ENCODE data around the gene ACAD10. TPM values are rescaled to one million over a fixed set of nuclear protein-coding genes. Genes with fewer than 3 reads are reported as not detected.
A peak's percentile ranks its signal among the peaks of the same experiment; 100 is the strongest.

The ACAD10 gene
- total RNA-seq, 2 donors from 2014 or later: 37.0 to 42.6 TPM

DNA sequence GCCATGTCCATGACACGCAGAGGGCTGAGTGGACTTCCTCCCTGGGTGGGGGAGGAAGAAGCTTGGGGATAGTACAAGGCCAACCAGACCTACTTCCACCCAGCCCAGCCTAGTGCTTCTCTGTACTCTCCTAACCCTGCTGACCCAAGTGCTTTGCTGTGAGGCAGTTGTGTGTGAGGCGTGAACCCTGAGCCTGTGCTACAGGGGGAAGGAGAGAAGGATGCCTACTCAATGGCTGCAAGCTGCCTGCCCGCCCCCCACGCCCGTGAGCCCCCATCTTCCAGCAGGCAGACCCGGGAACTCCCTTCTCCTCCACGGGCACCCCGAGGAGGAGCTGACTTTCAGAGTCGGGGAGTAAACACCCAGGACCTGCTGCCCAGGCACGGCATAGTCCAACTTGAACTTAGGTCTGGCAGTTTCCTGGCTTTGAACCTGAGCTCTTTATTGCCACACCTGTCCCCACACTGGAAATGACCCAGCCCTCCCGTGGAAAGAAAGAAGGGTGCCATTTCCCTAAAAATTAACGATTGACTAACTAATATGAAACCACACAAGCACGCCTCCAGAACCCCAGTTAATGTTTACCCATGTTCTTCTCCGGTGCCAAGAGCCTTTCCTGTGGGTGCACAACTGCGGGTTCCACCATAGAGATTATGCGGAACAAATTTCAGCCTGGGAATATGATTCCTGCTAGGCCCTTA lies 91.6 kb downstream of the ACAD10 start:
- Histone ChIP-seq H3K27ac (peak overlapping the region; percentile 89), H3K9me3 (no peaks in the 10 kb centered on the region), H3K36me3 (no peaks in the 10 kb centered on the region), H3K27me3 (no peaks in the 10 kb centered on the region), H3K9ac (ENCODE audit: low read depth in 2 of 2, low read length in 2 of 2) (peak overlapping the region; percentile 67 to 72), H3K4me1 (peaks cover 44% of the 10 kb centered on the region), H3K4me3 (no peak overlapping the region)
- TF ChIP-seq, protein P1, sequence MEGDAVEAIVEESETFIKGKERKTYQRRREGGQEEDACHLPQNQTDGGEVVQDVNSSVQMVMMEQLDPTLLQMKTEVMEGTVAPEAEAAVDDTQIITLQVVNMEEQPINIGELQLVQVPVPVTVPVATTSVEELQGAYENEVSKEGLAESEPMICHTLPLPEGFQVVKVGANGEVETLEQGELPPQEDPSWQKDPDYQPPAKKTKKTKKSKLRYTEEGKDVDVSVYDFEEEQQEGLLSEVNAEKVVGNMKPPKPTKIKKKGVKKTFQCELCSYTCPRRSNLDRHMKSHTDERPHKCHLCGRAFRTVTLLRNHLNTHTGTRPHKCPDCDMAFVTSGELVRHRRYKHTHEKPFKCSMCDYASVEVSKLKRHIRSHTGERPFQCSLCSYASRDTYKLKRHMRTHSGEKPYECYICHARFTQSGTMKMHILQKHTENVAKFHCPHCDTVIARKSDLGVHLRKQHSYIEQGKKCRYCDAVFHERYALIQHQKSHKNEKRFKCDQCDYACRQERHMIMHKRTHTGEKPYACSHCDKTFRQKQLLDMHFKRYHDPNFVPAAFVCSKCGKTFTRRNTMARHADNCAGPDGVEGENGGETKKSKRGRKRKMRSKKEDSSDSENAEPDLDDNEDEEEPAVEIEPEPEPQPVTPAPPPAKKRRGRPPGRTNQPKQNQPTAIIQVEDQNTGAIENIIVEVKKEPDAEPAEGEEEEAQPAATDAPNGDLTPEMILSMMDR (IDR thresholded peaks at IDR 0.05): no peak
- DNase-seq: peak; percentile 86
- intact Hi-C loops (cut with DNase I): no loop called here

- intact Hi-C loops (cut with DNase I): no loop called here
- H3K4me3 ChIP-seq: no peak overlapping the region
- peaks cover 22% of the 10 kb centered on the region for H3K4me1 ChIP-seq
- no peaks in the 10 kb centered on the region for H3K27me3 ChIP-seq
- no peaks in the 10 kb centered on the region for H3K9me3 ChIP-seq
- H3K9ac ChIP-seq (ENCODE audit: low read depth in 2 of 2, low read length in 2 of 2): peak overlapping the region in 1 of 2 donors; percentile 75
- peaks cover 16% of the 10 kb centered on the region for H3K36me3 ChIP-seq
- TF ChIP-seq, protein P1 (IDR thresholded peaks at IDR 0.05): no peak
- H3K27ac ChIP-seq: peak overlapping the region; percentile 67
- peak; percentile 74 for DNase-seq
Measured at GRCh38 chr12:111780166-111780565, 94.3 kb downstream of the ACAD10 start.

DNA sequence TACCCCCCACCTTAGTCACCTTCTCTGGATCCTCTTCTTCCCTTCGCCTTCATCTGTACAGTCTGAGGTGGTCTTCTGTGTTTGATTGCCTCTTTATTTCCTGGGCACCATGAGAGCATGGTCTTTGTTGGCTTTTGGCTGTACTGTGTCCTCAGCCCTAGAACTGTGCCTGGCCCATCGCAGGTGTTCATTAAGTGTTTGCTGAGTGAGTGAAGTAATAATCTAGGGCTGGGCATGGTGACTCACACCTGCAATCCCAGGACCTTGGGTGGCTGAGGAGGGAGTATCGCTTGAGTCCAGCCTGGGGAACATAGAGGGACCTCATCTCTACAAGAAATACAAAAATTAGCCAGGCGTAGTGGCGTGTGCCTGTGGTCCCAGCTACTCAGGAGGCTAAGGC lies 94.8 kb downstream of the ACAD10 start:
- peak overlapping the region in 1 of 2 donors; percentile 75 for H3K9ac ChIP-seq (ENCODE audit: low read depth in 2 of 2, low read length in 2 of 2)
- H3K4me3 ChIP-seq: no peak overlapping the region
- peak; percentile 65 for DNase-seq
- intact Hi-C loops (cut with DNase I): no loop called here
- peaks cover 17% of the 10 kb centered on the region for H3K36me3 ChIP-seq
- TF ChIP-seq, protein P1 (IDR thresholded peaks at IDR 0.05): no peak
- H3K4me1 ChIP-seq: peaks cover 20% of the 10 kb centered on the region
- no peaks in the 10 kb centered on the region for H3K9me3 ChIP-seq
- H3K27me3 ChIP-seq: no peaks in the 10 kb centered on the region
- peak overlapping the region; percentile 67 for H3K27ac ChIP-seq

DNA sequence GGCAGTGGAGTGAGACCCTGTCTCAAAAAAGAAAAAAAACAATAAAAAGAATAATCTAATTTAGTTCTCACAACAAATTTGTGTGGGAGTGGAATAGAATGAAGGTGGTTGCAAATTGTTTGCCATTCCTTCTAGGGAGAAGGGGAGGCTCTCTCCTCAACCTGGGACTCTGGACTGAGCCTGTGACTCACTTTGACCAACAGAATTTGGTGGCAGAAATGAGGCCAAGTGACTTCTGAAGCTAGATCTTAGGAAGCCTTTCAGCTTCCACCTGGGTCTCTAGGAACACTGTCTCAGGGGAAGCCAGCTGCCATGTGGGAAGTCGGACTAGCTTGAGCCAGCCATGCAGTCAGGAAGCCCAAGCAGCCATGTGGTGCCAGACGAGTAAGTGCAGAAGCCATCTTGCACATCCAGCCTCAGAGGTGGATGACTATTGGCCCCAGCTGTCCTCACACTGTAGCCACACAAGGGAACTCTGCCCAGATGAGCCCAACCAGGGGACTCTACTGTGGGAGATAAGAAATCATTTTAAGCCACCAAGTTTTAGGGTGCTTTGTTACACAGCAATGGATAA lies 95.3 kb downstream of the ACAD10 start:
- Histone ChIP-seq H3K36me3 (peaks cover 17% of the 10 kb centered on the region), H3K27me3 (no peaks in the 10 kb centered on the region), H3K9ac (ENCODE audit: low read depth in 2 of 2, low read length in 2 of 2) (peak overlapping the region in 1 of 2 donors; percentile 75), H3K27ac (peak overlapping the region; percentile 67), H3K4me1 (peaks cover 16% of the 10 kb centered on the region), H3K9me3 (no peaks in the 10 kb centered on the region), H3K4me3 (no peak overlapping the region)
- TF ChIP-seq, protein P1 (IDR thresholded peaks at IDR 0.05): no peak
- no peak for DNase-seq
- intact Hi-C loops (cut with DNase I): no loop called here

- no peak for DNase-seq
- Histone ChIP-seq H3K4me3 (no peak overlapping the region), H3K27ac (no peak overlapping the region), H3K36me3 (peaks cover 17% of the 10 kb centered on the region), H3K9me3 (no peaks in the 10 kb centered on the region), H3K4me1 (peaks cover 9% of the 10 kb centered on the region), H3K9ac (ENCODE audit: low read depth in 2 of 2, low read length in 2 of 2) (no peak overlapping the region), H3K27me3 (no peaks in the 10 kb centered on the region)
- intact Hi-C loops (cut with DNase I): no loop called here
- TF ChIP-seq, protein P1 (IDR thresholded peaks at IDR 0.05): no peak
Measured at GRCh38 chr12:111783046-111783445, 97.2 kb downstream of the ACAD10 start.
